GM21526 (cell line): ENCODE data around the gene HCN1.
"Not testable (repeated sequence)": the region's sequence is repeated elsewhere in the genome, so short reads cannot be mapped to it uniquely, and the experiment has no call there.

Experiments used
- ATAC-seq: cut with Tn5 transposase; IDR thresholded peaks from one replicate; pipeline ENCODE4 v1.9.1; 2021; ENCODE audit warnings: moderate library complexity; ENCODE audit not compliant: unreplicated experiment, low FRiP score

HCN1 gene

GRCh38 chr5:45440466-45440865 is 255.7 kb downstream of the HCN1 start:
- no peak for ATAC-seq

- no peak for ATAC-seq
Observed at GRCh38 chr5:45437752-45438151, 258.4 kb downstream of the HCN1 start.

GRCh38 chr5:45417285-45417998 is 278.7 kb downstream of the HCN1 start:
- ATAC-seq = no peak

GRCh38 chr5:45414620-45415573 is 281.3 kb downstream of the HCN1 start:
- ATAC-seq = no peak

GRCh38 chr5:45411971-45412612 is 284.1 kb downstream of the HCN1 start:
- ATAC-seq = no peak

GRCh38 chr5:45410304-45410995 is 285.7 kb downstream of the HCN1 start:
- no peak for ATAC-seq

GRCh38 chr5:45408067-45408466 is 288.1 kb downstream of the HCN1 start:
- no peak for ATAC-seq

- ATAC-seq = no peak
Observed at GRCh38 chr5:45402804-45403455, 293.2 kb downstream of the HCN1 start.

GRCh38 chr5:45399041-45399440 is 297.1 kb downstream of the HCN1 start:
- no peak for ATAC-seq

- no peak for ATAC-seq
Observed at GRCh38 chr5:45385321-45386058, 310.7 kb downstream of the HCN1 start.

GRCh38 chr5:45383985-45384384 is 312.2 kb downstream of the HCN1 start:
- ATAC-seq = no peak

GRCh38 chr5:45382583-45382982 is 313.6 kb downstream of the HCN1 start:
- ATAC-seq = no peak

- no peak for ATAC-seq
Observed at GRCh38 chr5:45376417-45376816, 319.8 kb downstream of the HCN1 start.

- no peak for ATAC-seq
Observed at GRCh38 chr5:45372629-45373028, 323.6 kb downstream of the HCN1 start.

GRCh38 chr5:45371423-45371822 is 324.8 kb downstream of the HCN1 start:
- not testable (repeated sequence) for ATAC-seq

GRCh38 chr5:45355189-45355992 is 340.8 kb downstream of the HCN1 start:
- ATAC-seq = no peak

GRCh38 chr5:45336464-45336863 is 359.7 kb downstream of the HCN1 start:
- no peak for ATAC-seq

GRCh38 chr5:45335978-45336377 is 360.2 kb downstream of the HCN1 start:
- ATAC-seq = no peak

GRCh38 chr5:45335346-45335745 is 360.8 kb downstream of the HCN1 start:
- no peak for ATAC-seq
